ENCODE results near the gene TMEM238. TPM values are rescaled to one million over a fixed set of nuclear protein-coding genes. Genes with fewer than 3 reads are reported as not detected.
"Not testable (repeated sequence)": the region's sequence is repeated elsewhere in the genome, so short reads cannot be mapped to it uniquely, and the experiment has no call there.

The TMEM238 gene
- total RNA-seq, result 25.6 TPM

- ATAC-seq, result peak; percentile 50
These were observed at the start of gene TMEM238 for GRCh38 chr19:55384131-55384919. TSS of gene TMEM238 (minus strand) at chr19:55384292. CDS start at chr19:55384259, 33 bp downstream.

GRCh38 chr19:55433292-55433691, 49.2 kb upstream of the TMEM238 start:
- peak; percentile 6 for ATAC-seq

GRCh38 chr19:55432241-55432959, 48.3 kb upstream of the TMEM238 start:
- no peak for ATAC-seq

DNA sequence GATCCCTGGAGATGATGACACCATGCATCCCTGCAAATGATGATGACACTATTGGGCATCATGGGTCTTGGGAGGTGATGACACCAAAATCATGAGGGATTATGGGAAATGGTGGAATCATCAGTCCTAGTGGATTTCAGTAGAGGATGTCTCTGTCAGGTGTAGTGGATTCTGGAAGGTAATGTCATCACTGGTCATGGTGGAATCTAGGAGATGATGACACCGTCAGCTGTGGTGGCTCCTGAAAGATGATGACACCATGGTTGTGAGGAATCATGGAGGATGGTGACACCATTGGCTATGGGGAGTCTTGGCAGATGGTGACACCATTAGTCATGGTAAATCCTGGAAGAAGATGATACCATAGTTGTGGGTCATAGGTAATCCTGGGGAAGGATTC, 47.1 kb upstream of the TMEM238 start:
- ATAC-seq, result no peak

DNA sequence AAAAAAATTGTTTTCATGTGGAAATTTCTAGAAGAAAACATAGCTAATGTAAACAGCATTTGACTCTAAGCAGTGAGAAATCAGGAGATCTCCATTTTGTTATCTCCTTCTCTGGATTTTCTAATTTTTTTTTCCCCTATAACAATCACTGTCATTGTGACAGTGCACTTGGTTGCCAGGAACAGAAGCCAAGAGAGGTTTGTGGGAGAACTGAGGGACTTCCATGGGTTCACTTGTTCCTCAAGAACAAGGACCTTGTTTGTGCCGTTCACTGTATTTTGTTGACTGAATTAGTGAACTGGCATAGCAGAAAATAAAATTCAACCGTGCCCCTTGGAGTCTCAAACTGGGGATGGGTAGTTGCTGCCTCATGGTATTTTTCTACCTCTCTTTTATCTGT, 42.0 kb upstream of the TMEM238 start:
- no peak for ATAC-seq

DNA sequence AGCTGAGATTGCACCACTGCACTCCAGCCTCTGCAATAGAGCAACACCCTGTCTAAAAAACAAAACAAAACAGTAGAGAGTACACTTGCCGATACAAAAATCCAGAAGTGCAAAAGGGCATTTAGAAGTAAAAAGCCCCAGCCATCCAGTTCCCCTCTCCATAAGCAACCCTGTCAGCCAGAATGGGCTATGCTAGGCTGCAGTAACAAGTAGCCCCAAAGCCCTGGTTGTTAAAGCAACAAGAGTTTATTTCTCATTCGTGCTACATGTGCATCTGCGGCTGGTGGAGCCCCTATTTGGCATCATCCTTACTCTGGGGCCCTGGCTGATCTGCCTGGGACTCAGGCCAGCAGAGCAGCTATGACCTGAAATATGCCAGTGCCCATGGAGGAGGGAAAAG, 40.4 kb upstream of the TMEM238 start:
- ATAC-seq, result no peak

DNA sequence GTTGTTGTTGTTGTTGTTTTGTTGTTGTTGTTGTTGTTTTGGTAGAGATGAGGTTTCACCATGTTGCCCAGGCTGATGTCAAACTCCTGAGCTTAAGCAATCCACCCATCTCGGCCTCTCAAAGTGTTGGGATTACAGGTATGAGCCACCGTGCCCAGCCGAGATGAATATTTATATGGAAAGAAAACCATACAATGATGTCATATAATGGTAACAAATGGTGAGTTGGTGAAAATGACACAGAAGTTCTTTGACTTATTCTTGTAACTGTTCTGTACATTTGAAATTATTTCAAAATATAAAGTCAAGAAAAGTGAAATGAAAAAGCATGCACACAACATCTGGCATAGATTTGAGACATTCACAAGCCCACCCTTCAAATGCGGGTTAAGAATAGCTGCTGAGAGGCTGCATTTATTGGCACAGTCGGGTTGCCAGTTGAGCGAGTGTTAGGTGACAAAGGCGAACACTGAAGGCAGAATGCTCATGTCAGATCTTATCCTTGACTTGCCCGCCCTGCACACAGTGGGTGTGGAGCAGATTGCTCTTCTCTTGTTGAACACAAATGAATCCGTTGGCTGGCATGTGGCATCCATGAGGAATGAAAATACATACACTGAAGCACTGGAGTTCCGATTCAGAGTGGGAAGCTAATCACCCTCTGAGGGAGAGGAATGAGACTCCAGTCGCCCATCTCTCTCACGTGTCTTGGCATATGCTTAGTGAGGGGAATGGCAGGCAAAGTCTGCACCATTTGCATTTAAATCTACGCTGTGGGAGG, 39.3 kb upstream of the TMEM238 start:
- ATAC-seq, result peak; percentile 46

DNA sequence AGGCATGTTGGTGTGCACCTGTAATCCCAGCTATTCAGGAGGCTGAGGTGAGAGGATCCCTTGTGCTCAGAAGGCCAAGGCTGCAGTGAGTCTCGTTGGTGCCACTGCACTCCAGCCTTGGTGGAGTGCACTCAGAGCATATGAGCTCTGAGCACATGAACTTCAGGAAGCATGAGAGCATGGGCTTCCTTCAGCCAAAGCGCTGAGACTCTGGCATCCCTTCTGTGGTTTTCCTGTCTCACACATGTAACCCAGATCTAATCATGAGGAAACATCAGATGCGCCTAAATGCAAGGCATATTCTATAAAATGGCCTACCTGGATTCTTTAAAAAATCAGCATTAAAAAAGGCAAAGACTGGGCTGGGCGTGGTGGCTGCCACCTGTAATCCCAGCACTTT, 37.2 kb upstream of the TMEM238 start:
- not testable (repeated sequence) for ATAC-seq

DNA sequence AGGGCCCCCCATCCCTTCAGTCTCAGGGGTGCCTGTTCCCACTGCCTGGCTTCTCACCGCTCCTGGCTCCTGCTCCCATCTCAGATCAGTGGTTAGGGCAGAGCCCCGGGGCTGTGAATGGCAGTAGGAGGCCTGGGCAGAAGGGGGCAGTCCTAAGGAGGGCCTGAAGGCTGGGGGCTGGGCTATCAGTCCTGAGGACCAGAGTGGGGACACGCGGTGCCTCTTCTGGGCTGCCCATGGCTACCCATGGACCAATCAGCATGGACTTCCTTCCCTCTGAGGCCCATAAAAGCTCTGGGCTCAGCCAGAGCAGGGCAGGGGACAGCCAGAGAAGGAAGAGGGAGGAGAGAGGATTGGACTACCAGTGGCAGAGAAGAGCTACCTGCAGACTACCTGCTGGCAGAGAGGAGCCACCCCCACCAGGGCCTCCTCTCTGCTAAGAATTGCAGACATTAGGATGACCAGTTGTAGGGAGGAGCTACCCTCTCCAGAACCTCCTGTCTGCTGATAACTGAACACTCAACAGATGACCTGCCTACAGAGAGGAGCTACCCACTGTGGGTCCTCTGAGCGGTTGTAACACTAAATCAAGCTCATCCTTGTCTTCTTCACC, 35.6 kb upstream of the TMEM238 start:
- ATAC-seq, result no peak

GRCh38 chr19:55419103-55419502, 35.0 kb upstream of the TMEM238 start:
- ATAC-seq, result no peak

- peak; percentile 84 for ATAC-seq
These were observed 34.1 kb upstream of the TMEM238 start for GRCh38 chr19:55418185-55418584.

DNA sequence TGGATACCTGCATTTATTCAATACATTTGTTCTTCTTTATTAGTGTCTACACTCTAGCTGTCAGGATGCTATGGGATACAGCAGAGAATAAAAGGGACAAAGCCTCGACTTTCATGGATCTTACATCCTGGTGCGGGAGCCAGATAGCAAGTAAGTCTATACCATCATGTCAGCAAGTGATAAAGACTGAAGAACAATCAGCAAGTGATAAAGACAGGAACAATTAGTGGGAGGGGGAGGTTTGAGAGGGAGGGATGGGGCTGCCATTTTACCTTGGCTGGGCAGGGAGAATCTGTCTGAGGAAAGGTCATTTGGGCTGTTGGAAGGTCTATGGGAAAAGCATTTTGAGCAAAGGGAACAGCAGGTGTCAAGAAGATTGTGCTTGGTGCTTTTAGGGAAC, 26.1 kb upstream of the TMEM238 start:
- ATAC-seq, result no peak

GRCh38 chr19:55409179-55409578, 25.1 kb upstream of the TMEM238 start:
- ATAC-seq, result not testable (repeated sequence)

- ATAC-seq, result no peak
These were observed 24.4 kb upstream of the TMEM238 start for GRCh38 chr19:55408533-55408872.

DNA sequence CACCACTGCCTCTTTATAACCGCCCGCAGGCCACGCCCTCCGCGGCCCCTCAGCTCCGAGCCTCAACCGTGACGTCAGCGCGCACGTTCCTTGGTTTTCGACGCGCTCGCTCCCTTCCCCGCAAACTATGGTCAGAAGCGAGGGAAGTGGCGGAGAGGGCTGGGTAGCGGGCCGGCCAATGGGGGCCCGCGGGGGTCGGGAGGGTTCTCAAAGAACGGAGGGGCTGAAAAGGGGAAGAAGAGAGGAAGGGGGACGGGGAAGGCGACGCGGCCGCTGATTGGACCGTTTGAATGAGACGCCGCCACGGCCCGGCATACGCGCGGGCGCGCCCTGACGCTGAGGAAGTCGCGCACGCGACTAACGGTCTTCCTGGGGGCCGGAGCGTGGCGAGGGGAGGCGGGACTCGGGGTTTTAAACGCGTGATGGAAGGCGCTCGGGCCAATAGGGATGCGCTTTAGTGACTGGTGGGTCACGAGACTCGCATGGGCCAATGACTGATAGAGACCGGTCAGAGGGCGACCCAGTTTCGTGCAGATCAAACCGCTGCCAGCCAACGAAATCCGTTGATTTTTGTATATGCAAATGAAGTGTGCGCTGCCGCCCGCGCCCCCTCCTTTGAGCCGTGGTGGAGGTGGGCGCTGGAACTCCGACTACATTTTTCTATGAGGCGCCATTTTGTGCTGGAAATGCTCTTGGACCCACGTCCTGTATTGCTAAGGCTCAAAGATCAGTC, 23.9 kb upstream of the TMEM238 start:
- ATAC-seq, result peak; percentile 95

DNA sequence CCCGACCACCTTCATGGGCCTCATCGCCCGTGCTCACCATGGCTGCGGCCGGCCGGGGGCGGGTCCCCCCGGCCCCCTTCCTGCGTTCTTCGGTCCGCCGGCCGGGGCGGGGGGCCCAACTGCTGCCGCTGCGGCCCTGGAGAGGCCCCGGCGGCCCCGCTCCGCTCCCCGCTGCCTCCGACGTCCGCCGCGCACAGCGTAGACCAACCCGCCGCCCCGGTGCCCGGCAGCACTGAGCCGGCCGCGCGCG, 23.4 kb upstream of the TMEM238 start, which contains the start of gene UBE2S:
TSS of gene UBE2S (minus strand) at position 239 of the 250 bp plus-strand sequence. CDS start at position 40, 199 bp downstream.
- not testable (repeated sequence) for ATAC-seq

GRCh38 chr19:55406826-55407549, 22.9 kb upstream of the TMEM238 start:
- ATAC-seq, result peak; percentile 14

DNA sequence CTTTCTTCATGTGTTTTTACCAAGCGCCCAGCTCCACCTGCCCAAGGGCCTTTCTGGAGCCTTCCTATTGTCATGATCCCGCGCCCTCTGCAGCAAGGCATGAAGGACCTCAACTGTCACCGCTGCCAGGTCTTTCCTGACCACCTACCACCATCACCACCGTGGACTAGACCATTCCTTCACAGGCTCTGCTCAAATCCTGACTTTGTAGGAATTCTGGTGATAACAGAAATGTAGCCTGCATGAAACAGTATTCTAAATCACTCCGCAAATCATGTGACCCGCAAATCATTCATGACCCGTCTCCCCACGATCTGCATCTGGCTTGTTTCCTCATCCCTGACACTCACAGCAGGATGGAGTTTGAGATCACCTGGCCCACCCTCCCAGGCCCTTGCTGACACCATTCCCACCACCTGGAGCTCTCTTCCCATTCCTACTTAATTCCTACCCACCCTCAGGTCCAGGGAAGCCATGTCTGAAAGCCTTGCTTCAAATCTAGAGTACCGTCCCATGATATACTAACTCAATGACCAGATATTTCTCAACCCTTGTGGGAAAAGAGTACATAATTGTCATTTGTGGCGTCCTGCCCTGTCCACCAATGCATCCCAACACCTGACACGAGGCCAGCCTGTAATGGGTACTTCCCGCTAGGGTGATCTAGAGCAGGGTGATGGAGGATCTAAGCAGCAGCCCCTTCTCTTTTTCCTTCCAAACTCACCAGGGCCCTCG, 22.2 kb upstream of the TMEM238 start:
- ATAC-seq, result no peak

- no peak for ATAC-seq
These were observed 21.5 kb upstream of the TMEM238 start for GRCh38 chr19:55405638-55406037.

DNA sequence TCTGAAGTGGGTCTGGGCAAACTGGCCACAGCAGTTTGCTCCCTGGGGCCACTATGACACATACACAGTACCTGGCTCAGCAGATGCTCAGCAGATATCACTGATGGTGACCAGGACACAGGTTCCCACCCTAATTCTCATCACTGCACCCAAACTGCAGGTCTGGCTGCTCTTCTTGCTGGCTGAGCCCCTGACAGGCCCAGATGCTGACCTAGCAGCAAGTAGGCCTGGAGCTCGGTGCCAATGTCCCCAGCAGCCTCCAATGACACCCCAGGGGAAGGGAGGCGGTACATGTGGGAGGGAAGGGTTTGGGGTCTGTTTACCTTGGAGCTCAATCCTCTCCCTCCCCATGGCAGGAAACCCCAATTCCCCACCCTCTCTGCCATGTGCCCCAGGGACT, 18.4 kb upstream of the TMEM238 start:
- no peak for ATAC-seq

GRCh38 chr19:55401390-55401789, 17.3 kb upstream of the TMEM238 start:
- ATAC-seq, result not testable (repeated sequence)

All from esophagus mucosa (tissue), 1 donor.